ENCODE measurements around the gene TSGA10IP. TPM values are rescaled to one million over a fixed set of nuclear protein-coding genes. Genes with fewer than 3 reads are reported as not detected.

The TSGA10IP gene
- total RNA-seq, 1 donor from 2014 or later = not detected

Other genes with a start within 250 kb of the TSGA10IP start
- 44.6 TPM for gene KAT5, start 233.2 kb upstream of the TSGA10IP start, total RNA-seq
- 52.3 TPM for gene RNASEH2C, start 224.7 kb upstream of the TSGA10IP start, total RNA-seq
- gene AP5B1, start 164.5 kb upstream of the TSGA10IP start, total RNA-seq = 6.1 TPM
- gene OVOL1, start 158.4 kb upstream of the TSGA10IP start, total RNA-seq = not detected
- not detected for gene SNX32, start 111.5 kb upstream of the TSGA10IP start, total RNA-seq
- 386 TPM for gene CFL1, start 87.3 kb upstream of the TSGA10IP start, total RNA-seq
- 35.5 TPM for gene MUS81, start 85.0 kb upstream of the TSGA10IP start, total RNA-seq
- gene EFEMP2, start 72.7 kb upstream of the TSGA10IP start, total RNA-seq = 83.1 TPM
- gene CTSW, start 65.6 kb upstream of the TSGA10IP start, total RNA-seq = 1.1 TPM
- gene FIBP, start 57.0 kb upstream of the TSGA10IP start, total RNA-seq = 44.7 TPM
- gene CCDC85B, start 54.8 kb upstream of the TSGA10IP start, total RNA-seq = 29.6 TPM
- gene FOSL1, start 45.1 kb upstream of the TSGA10IP start, total RNA-seq = 0.27 TPM
- gene C11orf68, start 26.4 kb upstream of the TSGA10IP start, total RNA-seq = 38.5 TPM
- gene DRAP1, start 26.1 kb upstream of the TSGA10IP start, total RNA-seq = 110 TPM
- 29.9 TPM for gene SART1, start 16.3 kb downstream of the TSGA10IP start, total RNA-seq
- gene EIF1AD, start 56.7 kb downstream of the TSGA10IP start, total RNA-seq = 18.0 TPM
- 248 TPM for gene BANF1, start 57.0 kb downstream of the TSGA10IP start, total RNA-seq
- not detected for gene CST6, start 66.5 kb downstream of the TSGA10IP start, total RNA-seq
- not detected for gene CATSPER1, start 81.0 kb downstream of the TSGA10IP start, total RNA-seq
- 1.5 TPM for gene GAL3ST3, start 103.7 kb downstream of the TSGA10IP start, total RNA-seq
- gene SF3B2, start 106.9 kb downstream of the TSGA10IP start, total RNA-seq = 71.8 TPM
- gene PACS1, start 124.8 kb downstream of the TSGA10IP start, total RNA-seq = 50.7 TPM